GM18502 (cell line): ENCODE measurements around the gene ZNF768.
"Not testable (repeated sequence)": the region's sequence is repeated elsewhere in the genome, so short reads cannot be mapped to it uniquely, and the experiment has no call there.

ENCODE experiments used
- ATAC-seq: cut with Tn5 transposase; IDR thresholded peaks from one replicate; pipeline ENCODE4 v1.9.1; 2021; ENCODE audit warnings: mild to moderate bottlenecking; ENCODE audit not compliant: unreplicated experiment, poor library complexity

Gene ZNF768

DNA sequence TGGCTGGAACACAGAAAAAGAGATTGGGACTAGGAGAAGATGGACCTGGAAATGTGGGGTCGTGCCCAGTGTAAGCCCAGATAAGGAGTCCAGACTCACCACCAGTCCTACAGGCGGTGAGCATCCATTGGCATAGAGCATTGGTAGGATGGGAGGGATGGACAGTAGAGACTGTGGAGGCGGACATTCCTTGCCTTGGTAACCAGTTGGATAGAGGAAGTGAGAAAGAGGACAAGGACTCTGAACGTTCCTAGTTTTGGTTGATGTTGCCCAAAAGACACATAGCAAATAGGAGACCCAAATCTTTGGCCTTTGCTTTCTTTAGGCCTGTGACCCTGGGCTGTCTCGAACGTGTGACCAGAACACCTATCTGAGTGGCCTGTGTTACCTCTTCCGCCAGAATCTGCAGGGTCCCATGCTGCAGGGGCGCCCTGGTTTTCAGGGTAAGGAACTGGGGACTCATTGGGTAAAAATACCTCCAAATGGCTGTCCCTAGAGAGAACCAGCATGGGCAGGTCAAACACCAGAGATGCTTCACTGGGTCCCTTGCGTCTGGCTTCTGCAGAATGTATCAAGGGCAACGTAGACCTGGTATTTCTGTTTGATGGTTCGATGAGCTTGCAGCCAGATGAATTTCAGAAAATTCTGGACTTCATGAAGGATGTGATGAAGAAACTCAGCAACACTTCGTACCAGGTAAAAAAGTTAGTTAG lies 47.4 kb downstream of the ZNF768 start:
- no peak for ATAC-seq

GRCh38 chr16:30477773-30478172 lies 48.6 kb downstream of the ZNF768 start:
- ATAC-seq = not testable (repeated sequence)

DNA sequence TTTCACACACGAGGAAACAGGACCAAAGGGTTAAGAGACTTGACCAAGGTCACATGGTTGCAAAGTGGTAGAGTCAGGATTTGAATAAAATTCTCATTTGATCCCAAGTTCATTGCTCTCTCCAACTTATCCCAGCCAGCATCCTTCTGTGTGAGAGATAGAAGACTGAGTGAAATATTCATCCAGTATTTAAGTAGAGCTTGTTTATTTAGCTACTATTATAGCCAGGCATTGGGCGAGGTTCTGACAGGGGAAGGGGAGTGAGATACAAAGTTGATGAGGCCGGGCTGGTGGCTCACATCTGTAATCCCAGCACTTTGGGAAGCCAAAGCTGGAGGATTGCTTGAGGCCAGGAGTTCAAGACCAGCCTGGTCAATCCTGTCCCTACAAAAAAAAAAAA lies 49.4 kb downstream of the ZNF768 start:
- no peak for ATAC-seq

DNA sequence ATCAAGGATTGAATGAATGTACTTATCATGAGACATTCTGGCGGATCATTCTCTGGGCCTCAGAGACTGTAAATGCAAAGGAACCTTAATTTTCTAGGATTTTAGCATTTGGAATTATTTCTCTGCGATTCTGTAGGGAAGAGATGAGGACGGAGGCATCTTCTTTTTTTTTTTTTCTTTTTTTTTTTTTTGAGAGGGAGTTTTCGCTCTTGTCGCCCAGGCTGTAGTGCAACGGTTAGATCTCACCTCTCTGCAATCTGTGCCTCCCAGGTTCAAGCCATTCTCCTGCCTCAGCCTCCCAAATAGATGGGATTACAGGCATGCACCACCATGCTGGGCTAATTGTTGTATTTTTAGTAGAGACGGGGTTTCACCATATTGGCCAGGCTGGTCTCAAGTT lies 51.7 kb downstream of the ZNF768 start:
- ATAC-seq = no peak

DNA sequence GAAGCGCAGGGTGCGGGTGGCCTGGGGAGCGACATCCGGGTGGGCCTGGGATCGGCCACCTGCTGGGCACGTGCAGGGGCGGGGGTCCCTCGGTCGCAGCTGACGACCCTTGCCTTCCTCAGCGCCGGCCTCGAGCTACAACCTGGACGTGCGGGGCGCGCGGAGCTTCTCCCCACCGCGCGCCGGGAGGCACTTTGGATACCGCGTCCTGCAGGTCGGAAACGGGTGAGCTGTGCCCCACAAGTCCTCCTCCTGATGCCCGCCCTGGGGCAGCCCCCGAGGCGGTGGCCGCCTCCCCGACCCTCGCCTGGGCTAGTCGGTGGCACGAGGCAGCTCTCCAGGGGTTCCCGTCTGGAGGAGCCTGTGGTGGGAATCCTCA lies 52.3 kb downstream of the ZNF768 start:
- ATAC-seq = no peak
